ENCODE measurements around the gene SMIM45.

Gene SMIM45

DNA sequence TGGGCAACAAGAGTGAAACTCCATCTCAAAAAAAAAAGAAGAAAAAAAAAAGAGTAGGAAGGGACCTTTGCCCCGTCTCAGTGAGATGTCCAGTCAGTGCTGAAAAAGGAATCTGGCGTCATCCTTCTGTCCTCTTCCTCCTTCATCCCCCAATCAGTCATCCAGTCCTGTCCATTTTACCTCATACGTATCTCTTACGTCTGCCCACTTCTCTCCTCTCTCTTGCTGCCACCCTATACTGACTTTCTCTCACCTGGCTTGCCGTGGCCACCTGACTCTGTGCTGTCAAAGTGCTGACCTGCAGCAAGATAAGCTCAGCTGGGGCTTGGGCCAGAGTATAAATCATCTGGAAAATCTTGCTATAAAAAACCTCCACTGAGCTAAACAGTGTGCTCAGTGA is 30.9 kb downstream of the SMIM45 start:
- no peak overlapping the region for H4K8ac ChIP-seq (ENCODE audit: extremely low read depth, insufficient read depth, low read length)
- no peak overlapping the region for H3K4ac ChIP-seq (replicated peaks; ENCODE audit: insufficient read length, low read depth, low read length)
- H3K23me2 ChIP-seq (ENCODE audit: low read depth, low read length): no peaks in the 10 kb centered on the region; the same call in 1 of the 2 replicates
- H3K4me3 ChIP-seq (ENCODE audit: extremely low read depth in 1 of 4, insufficient read depth in 2 of 4, low read depth in 3 of 4, low read length in 4 of 4): no peak overlapping the region
- H3K79me1 ChIP-seq (ENCODE audit: low read depth, low read length): peaks cover 2% of the 10 kb centered on the region; the same call in 1 of the 2 replicates
- H2BK20ac ChIP-seq (ENCODE audit: low read length): no peak overlapping the region
- no peak for FAIRE-seq
- no peak overlapping the region for H3K23ac ChIP-seq (ENCODE audit: insufficient read length)
- ChIA-PET POLR2A (ENCODE audit: partially characterized antibody) (interaction anchor here (1.0 kb wide), 1 partner anchor 102 kb away, joined by 3 read pairs; no protein-coding TSS in a partner anchor), CTCF (ENCODE audit: partially characterized antibody) (interaction anchor here (0.9 to 2.0 kb wide), 8 partner anchors 10 to 569 kb away, joined by 3 to 8 read pairs (median 3); no protein-coding TSS in a partner anchor)
- peaks cover 0 to 6% (median 2%) of the 10 kb centered on the region in 4 experiments; a peak in 6 of 7 replicates for H3K4me1 ChIP-seq (replicated peaks in 1 of 4; ENCODE audit: control insufficient read depth in 3 of 4, insufficient read depth in 4 of 4, low read length in 3 of 4)
- no peak overlapping the region for H3K56ac ChIP-seq (replicated peaks; ENCODE audit: insufficient read length, low read depth, low read length)
- no peak overlapping the region for H3K4me2 ChIP-seq (ENCODE audit: insufficient read depth in 1 of 2, low read depth in 2 of 2, low read length in 2 of 2)
- peaks cover 0 to 7% (median 4%) of the 10 kb centered on the region in 4 experiments; a peak in 5 of 8 replicates for H3K36me3 ChIP-seq (ENCODE audit: control insufficient read depth in 2 of 4, insufficient read depth in 4 of 4, low read length in 3 of 4)
- no peak for DNase-seq (ENCODE audit: low read depth in 1 of 2, low spot score in 2 of 2)
- H3K14ac ChIP-seq (ENCODE audit: insufficient read length): no peak overlapping the region
- no peak overlapping the region for H2AK5ac ChIP-seq (ENCODE audit: low read depth, low read length)
- H2BK12ac ChIP-seq (ENCODE audit: low read depth, low read length): no peak overlapping the region
- no peaks in the 10 kb centered on the region for H3K9me3 ChIP-seq (ENCODE audit: insufficient read depth in 2 of 2, low read depth in 1 of 2, low read length in 1 of 2)
- H3K79me2 ChIP-seq (ENCODE audit: control insufficient read depth in 1 of 2, insufficient read depth in 2 of 2, low read length in 2 of 2): peaks cover 0 to 5% of the 10 kb centered on the region in 2 experiments; a peak in 1 of 4 replicates
- no peak overlapping the region for H3K27ac ChIP-seq (ENCODE audit: low read depth, low read length)
- H3K9ac ChIP-seq (replicated peaks in 1 of 4; ENCODE audit: extremely low read depth in 1 of 4, low read depth in 3 of 4, low read length in 3 of 4): no peak overlapping the region
- H3K27me3 ChIP-seq (replicated peaks in 1 of 4; ENCODE audit: control insufficient read depth in 3 of 4, extremely low read depth in 1 of 4, insufficient read depth in 3 of 4, low read length in 3 of 4): peaks cover 0 to 3% (median 0%) of the 10 kb centered on the region in 4 experiments; a peak in 1 of 7 replicates
- no peak overlapping the region for H4K5ac ChIP-seq (ENCODE audit: insufficient read length, low read depth, low read length)
- no peak overlapping the region for H4K91ac ChIP-seq (replicated peaks; ENCODE audit: insufficient read length, low read length)
- no peak overlapping the region for H3K18ac ChIP-seq (ENCODE audit: extremely low read depth, low read length)
- H2AFZ ChIP-seq (ENCODE audit: low read length): no peak overlapping the region
- WGBS, 2 experiments (ENCODE audit: extremely low coverage in 1 of 2, insufficient coverage in 1 of 2, insufficient read length in 1 of 2, insufficient replicate concordance in 2 of 2, low coverage in 1 of 2, low lambda C conversion rate in 2 of 2, missing lambda C conversion rate in 1 of 2): 81% methylated on average over 3 of the region's 5 CpGs; no CpG with 5 or more reads in 1 of the 2 experiments
- H4K20me1 ChIP-seq (replicated peaks in 1 of 2; ENCODE audit: control insufficient read depth in 1 of 2, insufficient read depth in 2 of 2, low read length in 2 of 2): peaks cover 5 to 8% of the 10 kb centered on the region in 2 experiments
- H2BK5ac ChIP-seq (ENCODE audit: low read depth, low read length): no peak overlapping the region
- TF ChIP-seq ZNF274 (IDR thresholded peaks at IDR 0.05; ENCODE audit: borderline replicate concordance, extremely low read depth, low read length) (no peak), NRF1 (IDR thresholded peaks at IDR 0.05; ENCODE audit: low read depth, low read length) (no peak), GABPA (IDR thresholded peaks at IDR 0.05; ENCODE audit: borderline replicate concordance, insufficient read depth, low read length) (no peak), TAF1 (IDR thresholded peaks at IDR 0.05; ENCODE audit: low read depth, low read length) (no peak), EP300 (IDR thresholded peaks at IDR 0.05; ENCODE audit: borderline replicate concordance in 1 of 2, low read depth in 2 of 2, low read length in 2 of 2) (no peak), TCF12 (IDR thresholded peaks at IDR 0.05; ENCODE audit: low read depth, low read length) (no peak), SIN3A (conservative IDR thresholded peaks at IDR 0.05 in 1 of 2, IDR thresholded peaks at IDR 0.05 in 1 of 2; ENCODE audit: low read depth in 1 of 2, low read length in 2 of 2) (no peak), CHD1 (IDR thresholded peaks at IDR 0.05; ENCODE audit: low read depth, low read length) (no peak), PHF8 (conservative IDR thresholded peaks at IDR 0.05; ENCODE audit: low read depth, low read length) (no peak)
- TF ChIP-seq, protein P1, sequence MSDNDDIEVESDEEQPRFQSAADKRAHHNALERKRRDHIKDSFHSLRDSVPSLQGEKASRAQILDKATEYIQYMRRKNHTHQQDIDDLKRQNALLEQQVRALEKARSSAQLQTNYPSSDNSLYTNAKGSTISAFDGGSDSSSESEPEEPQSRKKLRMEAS (IDR thresholded peaks at IDR 0.05): no peak
- no peak overlapping the region for H2BK15ac ChIP-seq (ENCODE audit: low read length)
- no peak overlapping the region for H2BK120ac ChIP-seq (replicated peaks; ENCODE audit: low read depth, low read length)

All from H1 (cell line).